Cardiac fibroblast (primary cell): ENCODE measurements around the gene STT3A.
A peak's percentile ranks its signal among the peaks of the same experiment; 100 is the strongest.

Experiments used
- DNase-seq, 2 donors: peaks; one replicate each; pipeline versions ENCODE4 v3.0.0 to v3.0.0-alpha.2; 2010; ENCODE audit warnings: low read depth in 2 of 2
- H3K4me3 ChIP-seq, 2 donors: replicated peaks in 1 of 2; 1 replicate in 1 of 2; 2 replicates in 1 of 2; pipeline ENCODE4 v1.5.1; 2011; ENCODE audit warnings: low read depth in 2 of 2, low read length in 2 of 2, mild to moderate bottlenecking in 2 of 2, moderate library complexity in 1 of 2
- TF ChIP-seq, protein P1 (sequence below): IDR thresholded peaks from one replicate; pipeline ENCODE4 v1.5.1; 2011; ENCODE audit warnings: low read depth, mild to moderate bottlenecking, low read length, inconsistent platforms

STT3A gene

DNA sequence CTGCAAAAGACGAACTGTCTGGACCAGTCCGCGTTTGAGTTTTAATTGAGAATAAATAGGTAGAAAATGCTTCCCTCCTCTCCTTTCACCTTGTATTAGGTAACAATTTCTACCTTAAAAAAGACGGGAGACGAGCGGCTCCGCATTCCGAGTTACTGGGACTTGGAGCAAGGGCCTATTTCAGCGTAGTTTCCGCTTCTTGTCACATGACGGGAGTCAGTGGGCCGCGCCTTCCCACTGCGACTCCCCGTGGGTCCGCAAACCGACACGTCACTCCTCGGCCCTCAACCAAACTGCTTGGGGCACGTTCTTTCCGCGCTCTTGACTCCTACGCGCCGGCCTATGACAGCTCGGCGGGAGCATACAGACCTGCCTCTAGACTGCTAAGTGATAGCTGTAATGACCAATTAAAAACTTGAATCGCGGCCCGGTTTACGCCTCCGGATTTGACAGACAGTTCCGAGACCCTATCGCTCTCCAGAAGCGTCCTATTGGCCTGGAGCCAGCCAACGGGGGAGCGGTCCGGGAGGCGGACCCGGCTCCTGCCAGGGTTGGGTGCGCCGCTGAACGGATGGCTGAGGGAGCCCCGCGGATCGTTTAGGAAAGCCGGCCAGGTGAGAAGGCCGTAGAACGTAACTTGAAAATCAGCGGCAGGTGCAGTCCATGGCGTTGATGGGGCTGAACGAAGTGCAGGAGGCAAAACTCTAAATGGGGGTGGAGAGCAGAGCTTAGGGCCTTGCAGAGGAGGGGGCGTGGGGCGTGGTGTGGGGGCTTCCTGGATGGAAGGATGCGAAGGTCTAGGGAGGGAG lies at the start of gene STT3A:
Gene STT3A, plus strand, starts transcription at position 548 of the 809 bp plus-strand sequence. CDS start 3,064 bp downstream, outside the sequence.
- peak; percentile 100 for DNase-seq
- TF ChIP-seq, protein P1, sequence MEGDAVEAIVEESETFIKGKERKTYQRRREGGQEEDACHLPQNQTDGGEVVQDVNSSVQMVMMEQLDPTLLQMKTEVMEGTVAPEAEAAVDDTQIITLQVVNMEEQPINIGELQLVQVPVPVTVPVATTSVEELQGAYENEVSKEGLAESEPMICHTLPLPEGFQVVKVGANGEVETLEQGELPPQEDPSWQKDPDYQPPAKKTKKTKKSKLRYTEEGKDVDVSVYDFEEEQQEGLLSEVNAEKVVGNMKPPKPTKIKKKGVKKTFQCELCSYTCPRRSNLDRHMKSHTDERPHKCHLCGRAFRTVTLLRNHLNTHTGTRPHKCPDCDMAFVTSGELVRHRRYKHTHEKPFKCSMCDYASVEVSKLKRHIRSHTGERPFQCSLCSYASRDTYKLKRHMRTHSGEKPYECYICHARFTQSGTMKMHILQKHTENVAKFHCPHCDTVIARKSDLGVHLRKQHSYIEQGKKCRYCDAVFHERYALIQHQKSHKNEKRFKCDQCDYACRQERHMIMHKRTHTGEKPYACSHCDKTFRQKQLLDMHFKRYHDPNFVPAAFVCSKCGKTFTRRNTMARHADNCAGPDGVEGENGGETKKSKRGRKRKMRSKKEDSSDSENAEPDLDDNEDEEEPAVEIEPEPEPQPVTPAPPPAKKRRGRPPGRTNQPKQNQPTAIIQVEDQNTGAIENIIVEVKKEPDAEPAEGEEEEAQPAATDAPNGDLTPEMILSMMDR, result no peak
- peak within 1 kb of the TSS; percentile 96 to 99 for H3K4me3 ChIP-seq

- no peak for DNase-seq
- no peak overlapping the region for H3K4me3 ChIP-seq
- TF ChIP-seq, protein P1, result no peak
Observed at GRCh38 chr11:125550780-125551179, 41.9 kb upstream of the STT3A start.

DNA sequence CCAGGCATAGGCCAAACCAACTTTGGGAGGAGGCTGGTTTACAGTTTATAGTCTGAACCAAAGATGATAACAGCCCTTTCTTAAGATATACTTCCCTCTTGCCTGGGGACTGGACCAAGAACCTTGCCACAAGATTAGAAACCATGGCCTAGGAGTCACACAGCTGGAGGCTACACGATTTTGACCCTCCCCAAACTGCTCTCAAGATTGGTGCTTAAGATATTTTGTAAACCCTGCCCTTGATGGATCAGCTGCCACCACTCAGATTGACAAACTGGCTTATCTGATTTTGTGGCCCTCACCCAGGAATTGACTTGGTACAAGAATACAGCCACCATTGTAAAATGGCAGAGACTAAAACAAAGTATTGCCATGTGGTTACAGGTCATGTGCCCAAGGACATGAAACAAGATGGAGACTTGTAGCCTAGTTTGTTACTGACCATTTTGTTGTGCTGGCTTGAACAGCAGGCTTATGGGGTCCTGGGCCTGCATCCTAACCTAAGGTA lies 40.8 kb upstream of the STT3A start:
- no peak overlapping the region for H3K4me3 ChIP-seq
- no peak for DNase-seq
- TF ChIP-seq, protein P1, result no peak

- no peak overlapping the region for H3K4me3 ChIP-seq
- DNase-seq, result no peak
- TF ChIP-seq, protein P1, result no peak
Observed at GRCh38 chr11:125552927-125553326, 39.7 kb upstream of the STT3A start.

DNA sequence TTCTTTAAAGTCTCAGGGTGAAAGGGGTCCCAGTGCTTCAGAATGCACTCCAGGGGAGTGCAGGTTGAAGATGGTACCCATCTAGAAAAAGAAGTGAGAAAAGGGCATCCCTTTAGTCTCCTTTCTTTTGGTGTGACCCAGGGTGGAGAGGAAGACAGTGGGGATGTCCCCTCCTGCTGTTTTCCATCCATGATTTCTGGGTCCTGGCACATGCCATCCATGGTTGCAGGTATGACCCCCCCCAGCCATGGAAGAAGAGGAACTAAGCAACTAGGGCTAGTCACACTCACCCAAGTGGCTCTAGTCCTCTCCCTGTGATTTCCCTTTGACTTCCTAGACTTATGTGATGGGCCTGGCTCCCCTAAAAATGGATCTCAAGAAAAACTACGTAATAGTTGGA lies 39.3 kb upstream of the STT3A start:
- TF ChIP-seq, protein P1, result no peak
- no peak overlapping the region for H3K4me3 ChIP-seq
- DNase-seq, result no peak

DNA sequence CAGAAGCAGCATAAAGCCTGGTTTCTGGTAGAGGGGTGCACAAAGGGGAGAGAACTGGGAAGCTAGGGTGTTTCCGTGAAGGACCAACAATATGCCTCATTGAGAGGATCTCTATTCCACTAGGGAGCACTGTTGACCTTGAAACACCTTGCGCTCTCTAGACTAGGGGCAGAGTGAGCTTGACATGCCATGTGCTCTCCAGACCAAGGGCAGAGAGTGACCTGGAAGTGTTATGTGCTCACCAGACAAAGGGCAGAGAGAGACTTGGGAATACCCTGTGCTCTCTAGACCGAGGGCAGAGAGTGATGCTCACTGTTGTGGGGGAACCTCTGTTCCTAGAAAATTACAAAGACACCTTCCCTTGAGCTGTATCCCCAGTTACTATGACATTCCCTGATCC lies 38.6 kb upstream of the STT3A start:
- no peak overlapping the region for H3K4me3 ChIP-seq
- DNase-seq, result no peak
- TF ChIP-seq, protein P1, result no peak
